T-helper 9 cell (primary cell): ENCODE measurements around the gene ZNF526.
A peak's percentile ranks its signal among the peaks of the same experiment; 100 is the strongest.

Source experiments
- DNase-seq: peaks from one replicate; pipeline ENCODE4 v3.0.0-alpha.2; 2020

Gene ZNF526

GRCh38 chr19:42225718-42226292 is 5.7 kb downstream of the ZNF526 start:
- no peak for DNase-seq

DNA sequence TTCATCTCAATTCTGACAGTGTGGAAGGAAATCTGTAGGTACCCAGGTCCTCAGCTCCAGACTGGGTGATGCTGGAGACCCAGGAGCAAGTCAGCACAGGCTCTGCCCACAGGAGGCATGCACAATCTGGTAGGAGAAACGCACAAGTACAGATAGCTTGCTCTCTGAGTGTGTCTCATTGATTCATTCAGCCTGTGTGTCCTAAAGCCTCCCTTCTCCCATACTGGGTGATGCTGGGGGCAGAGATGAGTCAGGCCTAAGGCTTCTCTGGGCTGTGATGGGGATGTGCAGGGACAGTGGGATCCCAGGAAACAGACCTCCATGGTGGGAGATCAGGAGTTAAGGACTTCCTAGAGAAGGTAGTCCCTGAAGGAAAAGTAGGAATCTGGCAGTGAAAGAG is 6.8 kb downstream of the ZNF526 start:
- no peak for DNase-seq

GRCh38 chr19:42228641-42229040 is 8.5 kb downstream of the ZNF526 start:
- DNase-seq: no peak

- no peak for DNase-seq
Measured at GRCh38 chr19:42229301-42229854, 9.3 kb downstream of the ZNF526 start.

- DNase-seq: no peak
Measured at GRCh38 chr19:42229855-42230351, 9.8 kb downstream of the ZNF526 start.

DNA sequence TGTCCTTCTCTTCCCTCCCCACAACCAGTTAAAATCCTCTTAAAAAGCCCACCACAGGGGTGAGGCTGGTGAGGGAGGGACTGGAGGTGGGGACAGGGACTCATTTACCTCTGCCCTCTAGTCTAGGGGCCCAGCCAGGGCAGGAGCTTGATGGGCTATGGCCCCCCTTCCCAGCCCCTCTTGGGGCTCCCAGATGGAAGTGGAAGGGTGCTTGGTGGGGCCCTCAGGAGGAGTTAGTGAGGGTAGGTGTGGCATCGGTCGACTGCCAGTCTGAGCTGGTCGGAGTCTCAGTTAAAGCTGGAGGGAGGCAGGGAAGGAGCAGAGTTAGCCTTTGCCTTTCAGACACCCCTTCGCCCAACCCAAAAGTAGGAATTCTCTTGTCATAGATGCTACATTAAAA is 10.5 kb downstream of the ZNF526 start:
- no peak for DNase-seq

DNA sequence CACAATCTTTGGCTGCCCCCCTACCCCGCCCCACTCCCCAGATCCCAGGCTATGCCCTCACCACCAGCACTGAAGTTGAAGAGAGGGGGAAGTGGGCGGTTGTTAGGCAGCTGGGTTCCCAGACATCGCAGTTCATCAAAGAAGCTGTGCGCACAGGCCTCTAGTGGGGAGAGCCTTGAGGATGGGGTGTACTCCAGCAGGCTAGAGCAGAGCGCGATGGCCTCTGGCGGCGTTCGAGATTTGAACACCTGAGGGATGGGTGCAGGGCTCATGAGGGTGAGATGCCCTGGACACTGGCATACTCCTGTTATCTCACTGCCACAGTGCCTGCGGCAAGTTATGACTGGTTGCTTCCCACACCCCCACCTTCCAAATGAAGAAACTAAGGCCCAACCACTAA is 12.3 kb downstream of the ZNF526 start:
- DNase-seq: no peak

GRCh38 chr19:42233106-42233505 is 13.0 kb downstream of the ZNF526 start:
- no peak for DNase-seq

- no peak for DNase-seq
Measured at GRCh38 chr19:42233678-42234292, 13.7 kb downstream of the ZNF526 start.

- DNase-seq: no peak
Measured at GRCh38 chr19:42234364-42234763, 14.3 kb downstream of the ZNF526 start.

GRCh38 chr19:42235181-42235580 is 15.1 kb downstream of the ZNF526 start:
- no peak for DNase-seq

DNA sequence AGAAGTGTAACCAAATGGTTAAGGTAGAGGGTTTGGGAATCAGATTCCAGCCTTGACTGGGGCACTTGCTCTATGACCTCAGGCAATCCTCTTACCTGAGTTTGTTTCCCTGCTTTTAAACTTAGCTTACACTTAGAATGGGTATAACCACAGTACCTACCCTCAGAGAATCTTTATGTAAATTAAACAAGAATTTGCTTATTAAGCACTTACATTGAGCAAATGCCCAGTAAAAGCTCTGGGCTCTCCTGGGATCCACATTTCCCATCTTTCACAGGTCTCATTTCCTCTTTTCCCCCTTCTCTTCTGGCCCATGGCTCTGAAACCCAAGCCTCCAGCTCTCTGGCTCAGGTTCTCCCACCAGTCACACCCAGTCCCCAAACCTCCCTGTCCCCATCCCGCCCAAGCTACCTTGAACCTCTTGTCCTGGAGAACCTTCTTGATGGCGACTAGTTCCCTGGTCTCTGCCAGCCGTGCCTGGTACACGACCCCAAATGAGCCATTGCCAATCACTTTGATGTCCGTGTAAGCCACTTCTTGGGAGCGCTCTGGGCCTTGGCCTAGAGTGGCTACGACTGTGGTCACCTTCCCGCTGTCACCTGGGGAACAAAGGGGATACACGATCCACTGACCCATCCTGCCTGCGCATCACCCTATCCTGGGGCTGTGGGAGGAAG is 19.6 kb downstream of the ZNF526 start:
- no peak for DNase-seq

GRCh38 chr19:42241279-42241678 is 21.2 kb downstream of the ZNF526 start:
- DNase-seq: no peak

DNA sequence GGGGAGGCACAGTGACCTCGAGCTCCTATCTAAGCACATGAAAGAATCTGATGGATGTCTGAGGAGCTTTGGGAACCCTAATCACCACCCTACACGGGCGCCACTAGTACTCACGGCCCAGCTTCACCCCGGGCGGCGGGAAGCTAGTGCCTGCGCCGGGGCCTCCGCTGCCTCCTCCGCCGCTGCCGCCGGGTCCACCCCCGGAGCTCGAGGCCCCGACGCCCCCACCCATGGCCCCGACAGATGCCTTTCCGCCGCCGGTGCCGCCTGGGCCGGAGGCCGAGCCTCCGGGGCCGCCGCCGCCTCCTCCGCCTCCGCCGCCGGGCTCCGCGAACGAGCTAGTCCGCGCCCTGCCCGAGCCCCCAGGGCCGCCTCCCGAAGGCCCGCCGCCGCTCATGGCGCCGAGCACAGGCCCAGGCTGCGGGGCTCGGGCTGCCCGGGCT is 22.0 kb downstream of the ZNF526 start:
- DNase-seq: no peak

DNA sequence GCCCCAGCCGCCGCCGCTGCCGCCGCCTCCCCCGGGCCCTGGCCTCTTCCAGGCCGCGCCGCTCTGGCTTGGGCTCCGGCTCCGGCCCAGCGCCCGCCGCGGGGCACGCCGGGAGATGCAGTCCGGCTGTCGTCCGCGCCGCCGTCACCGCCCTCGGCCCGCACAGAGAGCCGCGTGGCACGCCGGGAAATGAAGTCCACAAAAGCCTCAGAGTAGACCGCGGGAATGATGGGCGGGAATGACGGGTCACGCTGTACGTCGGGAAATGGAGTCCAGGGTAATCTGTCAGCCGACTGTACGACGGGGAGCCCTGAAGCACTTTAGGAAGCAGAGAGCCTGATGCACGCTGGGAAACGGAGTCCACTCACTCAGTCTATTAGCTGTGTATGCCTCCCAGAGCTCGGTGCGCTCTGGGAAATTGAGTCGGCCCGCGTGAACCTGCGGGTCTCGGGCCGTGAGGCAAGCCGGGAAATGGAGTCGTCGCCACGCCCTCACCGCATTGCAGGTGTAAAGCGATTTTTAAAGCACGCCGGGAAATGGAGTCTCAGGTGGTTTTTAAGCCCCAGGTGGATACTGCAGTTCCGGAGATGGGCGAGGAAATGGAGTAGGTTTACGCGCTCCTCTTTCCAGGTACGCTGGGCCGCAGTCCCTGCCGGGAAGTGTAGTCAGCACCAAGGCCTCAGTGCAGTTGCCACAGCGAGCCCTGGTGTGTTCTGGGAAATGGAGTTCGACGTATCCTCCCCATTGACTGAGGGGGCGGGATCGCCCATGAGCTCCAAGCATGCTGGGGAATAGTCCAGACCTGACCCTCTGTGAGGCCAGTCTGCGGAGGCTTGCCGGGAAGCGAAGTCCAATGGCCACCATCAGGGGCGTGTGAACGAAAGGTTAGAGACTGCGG is 22.6 kb downstream of the ZNF526 start, which contains the start of gene GSK3A:
GSK3A (minus strand) TSS at position 91 of the 898 bp plus-strand sequence. CDS start 137 bp downstream, outside the sequence.
- peak; percentile 92 for DNase-seq

- DNase-seq: peak; percentile 83
Measured at GRCh38 chr19:42244347-42245220, 24.5 kb downstream of the ZNF526 start.

DNA sequence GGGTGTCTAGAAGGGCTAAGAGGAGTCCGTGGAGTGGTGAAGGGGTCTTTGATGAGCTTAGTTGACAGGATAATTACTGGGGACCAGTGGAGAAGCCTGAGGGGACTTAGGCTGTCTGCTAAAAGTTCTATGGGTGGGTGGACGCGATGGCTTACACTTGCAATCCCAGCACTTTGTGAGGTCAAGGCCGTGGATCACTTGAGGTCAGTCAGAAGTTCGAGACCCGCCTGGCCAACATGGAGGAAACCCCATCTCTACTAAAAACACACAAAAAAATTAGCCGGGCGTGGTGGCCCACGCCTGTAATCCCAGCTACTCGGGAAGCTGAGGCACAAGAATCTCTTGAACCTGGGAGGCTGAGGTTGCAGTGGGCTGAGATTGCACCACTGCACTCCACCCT is 25.1 kb downstream of the ZNF526 start:
- no peak for DNase-seq

DNA sequence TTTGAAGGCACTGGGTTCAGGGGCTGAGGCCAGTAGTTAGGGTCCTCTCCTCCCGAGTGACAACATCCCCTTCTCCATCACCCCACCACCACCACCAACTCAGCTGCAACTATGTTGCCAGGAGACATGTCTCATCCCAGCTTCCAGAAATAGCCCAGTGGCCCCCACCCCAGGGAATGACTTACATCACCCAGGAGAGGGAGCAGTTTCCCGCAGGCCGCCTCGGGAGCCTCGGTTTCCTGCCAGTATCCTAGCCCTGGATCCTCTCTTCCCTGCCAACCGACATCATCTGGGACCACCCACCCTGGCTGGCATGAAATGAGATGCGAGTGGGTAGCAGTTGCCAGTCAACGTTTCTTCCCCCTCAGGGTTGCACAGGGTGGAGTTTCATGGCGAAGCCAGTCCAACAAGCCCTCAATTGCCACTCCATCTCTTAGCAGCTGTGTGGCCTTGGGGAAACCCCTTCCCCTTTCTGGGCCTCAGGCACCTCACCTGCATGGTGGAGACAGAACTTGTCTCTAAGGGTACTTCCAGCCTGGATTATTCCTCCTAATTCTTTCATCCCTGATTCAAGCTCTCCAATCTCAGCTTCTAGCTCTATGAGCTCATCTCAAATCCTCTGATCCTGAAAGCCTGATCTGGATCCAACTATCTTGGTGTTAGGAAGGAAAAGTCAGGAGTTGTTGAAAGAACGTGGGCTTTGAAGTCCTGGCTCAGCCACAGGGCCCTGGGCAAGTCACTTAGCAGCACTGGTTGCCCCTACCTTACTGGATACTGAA is 26.2 kb downstream of the ZNF526 start:
- no peak for DNase-seq

DNA sequence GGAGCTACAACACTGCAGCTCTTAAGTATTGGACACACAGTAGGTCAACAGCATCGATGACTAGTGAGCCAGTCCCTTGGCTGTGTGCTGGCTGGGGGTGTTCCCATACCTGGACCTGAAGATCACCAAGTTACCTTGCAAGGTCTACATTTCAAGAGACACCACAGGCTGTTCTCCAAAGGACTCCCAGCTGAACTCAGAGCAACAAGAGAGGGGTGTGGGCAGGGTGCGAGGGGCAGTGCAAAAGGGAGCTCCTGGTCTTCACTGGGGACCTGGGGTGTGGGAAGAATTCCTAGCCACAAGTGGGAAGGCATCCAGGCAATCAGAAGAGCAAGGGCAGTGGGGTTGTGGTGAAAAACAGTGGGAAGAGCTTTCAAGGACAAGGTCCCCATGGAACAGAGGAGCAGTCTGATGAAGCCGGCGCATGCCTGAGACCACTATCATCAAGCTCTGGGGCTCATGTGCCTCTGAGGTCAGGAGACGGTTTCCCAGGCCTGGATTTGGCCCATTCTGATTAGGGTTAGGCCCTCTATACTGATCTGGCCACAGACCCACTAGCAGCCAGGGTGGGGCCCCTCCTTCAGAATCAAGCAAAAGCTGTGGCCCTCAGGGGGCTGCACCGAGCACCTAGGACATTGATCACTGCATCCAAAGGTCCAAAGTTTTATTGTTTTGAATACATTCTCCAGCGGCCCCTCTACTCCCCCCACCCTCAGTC is 27.0 kb downstream of the ZNF526 start:
- DNase-seq: no peak

GRCh38 chr19:42247640-42248199 is 27.6 kb downstream of the ZNF526 start:
- DNase-seq: no peak
